Right hindlimb (tissue), 1 donor: ENCODE measurements around the gene GRAMD1A.
A peak's percentile ranks its signal among the peaks of the same experiment; 100 is the strongest.
"Not testable (repeated sequence)": the region's sequence is repeated elsewhere in the genome, so short reads cannot be mapped to it uniquely, and the experiment has no call there.

Experiments used
- DNase-seq: peaks from one replicate; pipeline ENCODE4 v3.0.0-alpha.2; 2018

The GRAMD1A gene

GRCh38 chr19:35021016-35021415 is 20.9 kb downstream of the GRAMD1A start:
- DNase-seq, result no peak

- no peak for DNase-seq
These were observed 21.5 kb downstream of the GRAMD1A start for GRCh38 chr19:35021596-35021995.

GRCh38 chr19:35022460-35022859 is 22.3 kb downstream of the GRAMD1A start:
- no peak for DNase-seq

GRCh38 chr19:35023428-35023827 is 23.3 kb downstream of the GRAMD1A start:
- no peak for DNase-seq

- no peak for DNase-seq
These were observed 24.0 kb downstream of the GRAMD1A start for GRCh38 chr19:35024095-35024494.

GRCh38 chr19:35025969-35026368 is 25.8 kb downstream of the GRAMD1A start:
- no peak for DNase-seq

- no peak for DNase-seq
These were observed 26.3 kb downstream of the GRAMD1A start for GRCh38 chr19:35026418-35026817.

- DNase-seq, result no peak
These were observed 26.9 kb downstream of the GRAMD1A start for GRCh38 chr19:35027009-35027408.

- DNase-seq, result no peak
These were observed 27.9 kb downstream of the GRAMD1A start for GRCh38 chr19:35027851-35028599.

- not testable (repeated sequence) for DNase-seq
These were observed 28.4 kb downstream of the GRAMD1A start for GRCh38 chr19:35028600-35028885.

GRCh38 chr19:35029275-35029736 is 29.2 kb downstream of the GRAMD1A start:
- not testable (repeated sequence) for DNase-seq

- DNase-seq, result no peak
These were observed 29.7 kb downstream of the GRAMD1A start for GRCh38 chr19:35029737-35030256.

GRCh38 chr19:35030257-35031071 is 30.3 kb downstream of the GRAMD1A start, which contains the start of gene SCN1B:
TSS of gene SCN1B (plus strand) at chr19:35030470. CDS start at chr19:35030821, 351 bp downstream.
- peak; percentile 73 for DNase-seq

GRCh38 chr19:35031072-35031881 is 31.2 kb downstream of the GRAMD1A start:
- peak; percentile 72 for DNase-seq

GRCh38 chr19:35032356-35032865 is 32.3 kb downstream of the GRAMD1A start:
- DNase-seq, result no peak

- DNase-seq, result no peak
These were observed 33.2 kb downstream of the GRAMD1A start for GRCh38 chr19:35033067-35034004.

- DNase-seq, result no peak
These were observed 33.9 kb downstream of the GRAMD1A start for GRCh38 chr19:35034005-35034502.

- no peak for DNase-seq
These were observed 34.7 kb downstream of the GRAMD1A start for GRCh38 chr19:35034588-35035382.

GRCh38 chr19:35037716-35038622 is 37.8 kb downstream of the GRAMD1A start:
- no peak for DNase-seq
